MM.1S (cell line): ENCODE results near the gene MTHFD2.

Experiments used
- CTCF ChIP-seq: fragments of 300-600 bp; sonication (generic); IDR thresholded peaks from 2 replicates; pipeline ENCODE4 v1.5.1; 2016; ENCODE audit warnings: antibody characterized with exemption, low read length, mixed read lengths
- EZH2 ChIP-seq: fragments of 300-600 bp; sonication (generic); optimal IDR thresholded peaks from 2 replicates; pipeline ENCODE3; 2017; ENCODE audit warnings: low read depth, mild to moderate bottlenecking, antibody characterized with exemption, low read length, mixed read lengths

- TF ChIP-seq EZH2 (no peak), CTCF (no peak)
These were observed 14.4 kb downstream of the MTHFD2 start for GRCh38 chr2:74212702-74213410.
